ENCODE data around the gene GAS7.

Gene GAS7

DNA sequence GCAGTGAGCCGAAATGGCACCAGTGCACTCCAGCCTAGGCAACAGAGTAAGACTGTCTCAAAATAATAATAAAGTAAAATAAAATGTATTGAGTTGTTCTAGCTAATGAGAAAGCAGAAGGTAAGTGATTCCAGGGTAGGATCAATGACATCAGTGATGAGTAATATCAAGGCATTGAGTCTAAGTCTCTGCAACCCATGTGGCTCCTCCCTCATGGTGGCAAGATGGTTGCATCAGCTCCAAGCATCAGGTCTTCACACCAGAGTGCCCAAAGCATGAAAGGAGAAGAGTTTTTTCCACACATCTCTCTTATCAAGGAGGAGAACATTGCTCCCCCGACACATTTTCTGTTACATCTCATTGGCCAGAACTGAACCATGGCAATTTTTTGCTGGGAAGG is 34.8 kb upstream of the GAS7 start:
- no peak overlapping the region for H3K4me3 ChIP-seq (ENCODE audit: low read depth, low read length)
- no peak for DNase-seq (ENCODE audit: low read depth)
- TF ChIP-seq, protein P1, sequence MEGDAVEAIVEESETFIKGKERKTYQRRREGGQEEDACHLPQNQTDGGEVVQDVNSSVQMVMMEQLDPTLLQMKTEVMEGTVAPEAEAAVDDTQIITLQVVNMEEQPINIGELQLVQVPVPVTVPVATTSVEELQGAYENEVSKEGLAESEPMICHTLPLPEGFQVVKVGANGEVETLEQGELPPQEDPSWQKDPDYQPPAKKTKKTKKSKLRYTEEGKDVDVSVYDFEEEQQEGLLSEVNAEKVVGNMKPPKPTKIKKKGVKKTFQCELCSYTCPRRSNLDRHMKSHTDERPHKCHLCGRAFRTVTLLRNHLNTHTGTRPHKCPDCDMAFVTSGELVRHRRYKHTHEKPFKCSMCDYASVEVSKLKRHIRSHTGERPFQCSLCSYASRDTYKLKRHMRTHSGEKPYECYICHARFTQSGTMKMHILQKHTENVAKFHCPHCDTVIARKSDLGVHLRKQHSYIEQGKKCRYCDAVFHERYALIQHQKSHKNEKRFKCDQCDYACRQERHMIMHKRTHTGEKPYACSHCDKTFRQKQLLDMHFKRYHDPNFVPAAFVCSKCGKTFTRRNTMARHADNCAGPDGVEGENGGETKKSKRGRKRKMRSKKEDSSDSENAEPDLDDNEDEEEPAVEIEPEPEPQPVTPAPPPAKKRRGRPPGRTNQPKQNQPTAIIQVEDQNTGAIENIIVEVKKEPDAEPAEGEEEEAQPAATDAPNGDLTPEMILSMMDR (IDR thresholded peaks at IDR 0.05; ENCODE audit: low read depth, low read length, missing control alignments), result no peak

DNA sequence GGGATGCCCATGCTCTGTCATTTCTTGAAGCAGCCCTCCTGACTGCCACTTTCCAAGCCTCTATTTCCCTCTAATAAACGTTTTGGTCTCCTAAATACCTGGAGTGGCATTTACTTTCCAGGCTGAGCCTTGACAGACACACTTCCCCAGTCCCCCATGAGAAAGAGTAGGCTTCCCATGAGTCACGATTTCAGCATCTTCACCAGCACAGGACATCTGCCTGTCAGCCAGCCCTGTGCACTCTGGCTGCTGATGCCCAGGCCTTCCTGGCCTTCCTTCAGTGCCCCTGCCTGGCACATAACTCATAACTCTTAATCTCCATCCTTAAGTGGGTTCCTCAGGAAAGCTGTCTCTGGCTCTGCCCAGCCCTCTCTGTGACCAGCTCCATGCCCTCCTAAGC is 30.8 kb upstream of the GAS7 start:
- H3K4me3 ChIP-seq (ENCODE audit: low read depth, low read length), result no peak overlapping the region
- TF ChIP-seq, protein P1 (IDR thresholded peaks at IDR 0.05; ENCODE audit: low read depth, low read length, missing control alignments), result no peak
- DNase-seq (ENCODE audit: low read depth), result no peak

DNA sequence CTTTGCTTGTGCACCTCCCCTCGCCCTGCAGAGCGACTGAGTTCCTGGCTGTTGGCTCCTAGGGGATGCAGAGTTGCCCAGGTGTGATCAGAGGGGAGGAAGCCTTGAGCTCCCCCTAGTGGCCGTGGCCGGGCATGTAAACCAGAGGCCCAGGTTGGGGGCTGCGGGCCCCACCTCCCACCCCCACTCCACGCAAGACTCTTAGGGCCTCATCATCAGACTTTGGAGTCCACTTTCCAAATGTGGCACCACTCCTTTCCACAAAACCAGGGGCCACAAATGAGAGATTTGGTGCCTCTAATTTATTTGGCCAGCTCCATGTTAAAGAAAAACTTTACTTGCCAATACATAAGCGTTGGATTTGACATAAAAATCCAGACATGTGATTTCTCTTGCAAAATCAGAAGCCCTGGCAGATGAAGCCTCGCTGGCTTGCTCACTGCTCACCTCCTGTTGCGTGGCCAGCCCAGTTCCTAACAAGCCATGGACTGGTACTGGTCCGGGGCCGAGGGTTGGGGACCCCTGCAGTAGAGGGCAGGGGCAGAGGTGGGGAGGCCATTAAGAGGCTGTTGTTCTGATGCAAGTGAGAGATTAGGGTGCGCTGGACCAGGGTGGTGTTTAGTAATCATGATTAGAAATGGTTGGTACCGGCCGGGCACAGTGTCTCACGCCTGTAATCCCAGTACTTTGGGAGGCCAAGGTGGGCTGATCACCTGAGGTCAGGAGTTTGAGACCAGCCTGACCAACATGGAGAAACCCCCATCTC is 28.7 kb upstream of the GAS7 start:
- TF ChIP-seq, protein P1 (IDR thresholded peaks at IDR 0.05; ENCODE audit: low read depth, low read length, missing control alignments), result peak; percentile 97
- DNase-seq (ENCODE audit: low read depth), result peak; percentile 16
- no peak overlapping the region for H3K4me3 ChIP-seq (ENCODE audit: low read depth, low read length)

DNA sequence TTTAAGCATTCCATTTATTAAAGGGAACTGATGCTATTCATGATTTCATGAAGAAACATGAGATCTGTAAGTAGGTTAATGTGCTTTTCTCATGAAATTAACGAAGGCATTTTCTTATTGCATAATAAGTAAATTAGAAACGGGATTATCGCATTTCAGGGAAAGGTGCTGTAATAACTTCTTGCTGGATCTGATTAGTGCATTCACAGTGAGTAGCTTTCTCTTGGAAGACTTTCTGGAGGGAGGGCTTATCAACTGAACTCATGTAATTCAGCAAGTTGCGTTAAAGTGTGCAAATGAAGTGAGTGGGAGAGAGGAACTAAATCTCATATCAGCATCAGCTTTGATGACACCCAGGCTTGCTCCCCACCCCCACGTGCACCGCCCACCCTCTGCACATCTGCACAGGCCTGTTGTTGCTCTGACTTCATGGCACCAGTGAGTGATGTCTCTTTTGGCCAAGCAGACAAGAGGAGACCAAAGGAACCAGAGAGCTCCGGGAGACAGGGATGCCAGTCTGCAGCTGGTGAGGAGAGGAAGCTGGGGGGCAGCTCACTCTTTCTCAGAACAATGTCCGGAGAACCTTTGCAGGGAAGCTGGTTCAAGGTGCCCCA is 26.3 kb upstream of the GAS7 start:
- DNase-seq (ENCODE audit: low read depth), result no peak
- TF ChIP-seq, protein P1 (IDR thresholded peaks at IDR 0.05; ENCODE audit: low read depth, low read length, missing control alignments), result no peak
- no peak overlapping the region for H3K4me3 ChIP-seq (ENCODE audit: low read depth, low read length)

DNA sequence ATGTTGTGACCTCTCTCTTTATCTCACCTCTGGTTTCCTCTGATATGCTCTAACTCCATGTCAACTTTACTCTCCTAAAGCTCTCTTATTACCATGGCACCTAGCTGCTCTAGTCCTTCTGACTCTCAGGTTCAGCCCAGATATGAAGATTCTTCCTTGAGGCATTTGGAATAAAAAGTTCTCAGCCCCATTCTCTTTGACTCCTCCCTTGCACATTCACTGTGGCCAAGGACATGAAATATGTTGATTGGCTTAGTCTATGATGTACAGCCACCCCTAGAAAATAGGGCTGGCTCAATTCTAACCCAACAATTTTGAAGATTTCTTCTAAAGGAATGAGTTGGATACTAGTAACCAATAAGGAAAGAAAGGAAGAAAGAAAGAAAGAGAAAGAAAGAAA is 20.8 kb upstream of the GAS7 start:
- DNase-seq (ENCODE audit: low read depth), result no peak
- TF ChIP-seq, protein P1 (IDR thresholded peaks at IDR 0.05; ENCODE audit: low read depth, low read length, missing control alignments), result no peak

DNA sequence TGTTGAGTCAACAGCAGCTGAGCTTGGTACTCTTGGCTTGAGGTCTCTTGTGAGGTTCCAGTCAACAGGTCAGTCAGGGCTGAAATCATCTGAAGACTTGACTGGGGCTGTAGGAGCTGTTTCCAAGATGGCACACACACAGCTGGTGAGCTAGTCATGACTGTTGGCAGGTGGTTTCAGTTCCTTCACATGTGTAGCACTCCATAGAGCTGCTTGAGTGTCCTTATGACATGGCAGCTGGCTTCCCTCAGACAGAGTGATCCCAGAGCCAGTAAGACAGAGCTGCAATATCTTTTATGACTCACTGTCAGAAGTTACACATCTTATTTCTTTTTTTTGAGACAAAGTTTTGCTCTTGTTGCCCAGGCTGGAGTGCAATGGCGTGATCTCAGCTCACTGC is 19.5 kb upstream of the GAS7 start:
- no peak overlapping the region for H3K4me3 ChIP-seq (ENCODE audit: low read depth, low read length)
- no peak for DNase-seq (ENCODE audit: low read depth)
- TF ChIP-seq, protein P1 (IDR thresholded peaks at IDR 0.05; ENCODE audit: low read depth, low read length, missing control alignments), result no peak

More for the DNA sequence above, 20.8 kb upstream of the GAS7 start:
- no peak overlapping the region for H3K4me3 ChIP-seq (ENCODE audit: low read depth, low read length)

All from GM12864 (cell line).